ENCODE data around the gene ZMAT3.

The ZMAT3 gene

GRCh38 chr3:178989821-178990220, 81.8 kb downstream of the ZMAT3 start:
- Histone ChIP-seq H3F3A (ENCODE audit: insufficient read depth, low read length) (no peaks in the 10 kb centered on the region), H2AFZ (ENCODE audit: low read length) (no peak overlapping the region), H3K79me2 (ENCODE audit: low read length) (no peaks in the 10 kb centered on the region), H3K4me2 (ENCODE audit: low read depth, low read length) (no peak overlapping the region), H4K20me1 (ENCODE audit: insufficient read depth, low read length) (no peaks in the 10 kb centered on the region), H3K27ac (ENCODE audit: low read length) (no peak overlapping the region), H3K9me2 (replicated peaks; ENCODE audit: insufficient read depth, low read length) (no peaks in the 10 kb centered on the region), H3K27me3 (replicated peaks; ENCODE audit: insufficient read depth, low read length) (no peaks in the 10 kb centered on the region), H3K4me1 (ENCODE audit: low read length) (no peaks in the 10 kb centered on the region), H3K36me3 (replicated peaks; ENCODE audit: insufficient read depth, low read length) (no peaks in the 10 kb centered on the region), H3K9me3 (replicated peaks; ENCODE audit: insufficient read depth, low read length) (no peaks in the 10 kb centered on the region), H3K9ac (ENCODE audit: low read length) (no peak overlapping the region), H3K4me3 (ENCODE audit: low read length) (no peak overlapping the region)
- DNase-seq: no peak
- TF ChIP-seq EZH2phosphoT487 (IDR thresholded peaks at IDR 0.05; ENCODE audit: low read length) (no peak), EZH2 (optimal IDR thresholded peaks at IDR 0.05; ENCODE audit: low read depth, low read length) (no peak)

DNA sequence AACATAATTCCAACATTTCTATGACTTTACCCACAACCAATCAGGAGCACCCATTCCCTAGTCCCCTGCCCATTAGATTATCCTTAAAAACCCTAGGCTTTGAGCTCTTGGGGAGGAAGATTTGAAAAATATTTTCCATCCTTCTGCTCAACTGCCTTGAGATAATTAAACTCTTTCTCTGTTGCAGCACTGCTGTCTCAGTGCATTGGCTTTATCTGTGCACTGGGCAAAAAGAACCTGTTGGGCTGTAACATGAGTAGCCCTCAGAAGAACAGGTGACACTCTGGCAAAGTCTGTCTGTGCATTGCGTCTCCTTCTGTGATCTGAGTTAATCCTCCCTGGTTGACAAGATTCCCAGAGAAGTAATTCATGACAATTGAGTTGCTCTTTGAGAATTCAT, 83.9 kb downstream of the ZMAT3 start:
- Histone ChIP-seq H3K4me3 (ENCODE audit: low read length) (no peak overlapping the region), H3K9ac (ENCODE audit: low read length) (no peak overlapping the region), H4K20me1 (ENCODE audit: insufficient read depth, low read length) (no peaks in the 10 kb centered on the region), H3K9me3 (replicated peaks; ENCODE audit: insufficient read depth, low read length) (no peaks in the 10 kb centered on the region), H3K27ac (ENCODE audit: low read length) (no peak overlapping the region), H3K27me3 (replicated peaks; ENCODE audit: insufficient read depth, low read length) (no peaks in the 10 kb centered on the region), H3K79me2 (ENCODE audit: low read length) (no peaks in the 10 kb centered on the region), H3K4me1 (ENCODE audit: low read length) (no peaks in the 10 kb centered on the region), H3K36me3 (replicated peaks; ENCODE audit: insufficient read depth, low read length) (no peaks in the 10 kb centered on the region), H3F3A (ENCODE audit: insufficient read depth, low read length) (no peaks in the 10 kb centered on the region), H2AFZ (ENCODE audit: low read length) (no peak overlapping the region), H3K4me2 (ENCODE audit: low read depth, low read length) (no peak overlapping the region), H3K9me2 (replicated peaks; ENCODE audit: insufficient read depth, low read length) (no peaks in the 10 kb centered on the region)
- TF ChIP-seq EZH2 (optimal IDR thresholded peaks at IDR 0.05; ENCODE audit: low read depth, low read length) (no peak), EZH2phosphoT487 (IDR thresholded peaks at IDR 0.05; ENCODE audit: low read length) (no peak)
- TF ChIP-seq, protein P1, sequence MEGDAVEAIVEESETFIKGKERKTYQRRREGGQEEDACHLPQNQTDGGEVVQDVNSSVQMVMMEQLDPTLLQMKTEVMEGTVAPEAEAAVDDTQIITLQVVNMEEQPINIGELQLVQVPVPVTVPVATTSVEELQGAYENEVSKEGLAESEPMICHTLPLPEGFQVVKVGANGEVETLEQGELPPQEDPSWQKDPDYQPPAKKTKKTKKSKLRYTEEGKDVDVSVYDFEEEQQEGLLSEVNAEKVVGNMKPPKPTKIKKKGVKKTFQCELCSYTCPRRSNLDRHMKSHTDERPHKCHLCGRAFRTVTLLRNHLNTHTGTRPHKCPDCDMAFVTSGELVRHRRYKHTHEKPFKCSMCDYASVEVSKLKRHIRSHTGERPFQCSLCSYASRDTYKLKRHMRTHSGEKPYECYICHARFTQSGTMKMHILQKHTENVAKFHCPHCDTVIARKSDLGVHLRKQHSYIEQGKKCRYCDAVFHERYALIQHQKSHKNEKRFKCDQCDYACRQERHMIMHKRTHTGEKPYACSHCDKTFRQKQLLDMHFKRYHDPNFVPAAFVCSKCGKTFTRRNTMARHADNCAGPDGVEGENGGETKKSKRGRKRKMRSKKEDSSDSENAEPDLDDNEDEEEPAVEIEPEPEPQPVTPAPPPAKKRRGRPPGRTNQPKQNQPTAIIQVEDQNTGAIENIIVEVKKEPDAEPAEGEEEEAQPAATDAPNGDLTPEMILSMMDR (IDR thresholded peaks at IDR 0.05; ENCODE audit: low read length): no peak
- DNase-seq: no peak

DNA sequence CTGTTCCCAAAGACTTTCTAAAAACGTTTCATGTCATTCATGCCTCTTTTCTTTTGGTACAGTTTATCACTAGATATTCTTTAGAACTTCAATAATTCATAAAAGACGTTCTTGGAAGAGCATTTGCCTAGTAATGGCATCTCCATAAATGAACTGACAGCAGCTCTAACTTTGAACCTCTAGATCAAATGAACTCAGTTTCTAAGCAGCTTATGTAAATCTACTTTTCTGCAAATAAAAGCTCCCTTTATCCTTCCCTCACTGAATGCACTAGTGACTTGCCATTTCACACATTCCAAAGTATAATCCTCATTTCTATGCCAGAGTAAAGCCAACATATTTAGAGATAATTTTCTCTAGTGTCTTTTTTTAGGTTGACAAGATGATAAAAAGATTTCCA, 85.2 kb downstream of the ZMAT3 start:
- H3K27ac ChIP-seq (ENCODE audit: low read length): no peak overlapping the region

DNA sequence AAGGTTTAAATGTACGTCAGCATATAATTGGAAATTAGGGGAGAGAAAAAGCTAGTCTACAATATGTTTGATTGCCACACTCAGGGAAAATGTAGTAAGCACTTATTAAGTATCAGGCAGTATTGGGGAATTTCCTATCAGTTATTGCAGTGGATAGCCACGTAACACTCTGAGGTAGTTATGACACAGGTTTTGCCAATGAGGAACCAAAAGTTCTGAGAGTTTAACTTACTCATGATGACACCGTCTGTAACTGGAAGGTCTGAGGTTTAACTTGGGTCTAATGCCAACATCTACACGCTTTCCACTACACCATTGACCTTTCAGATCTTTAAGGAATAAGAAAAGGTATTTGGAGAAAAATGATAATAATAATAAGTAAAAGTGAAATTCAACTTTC, 89.5 kb downstream of the ZMAT3 start:
- H3K4me1 ChIP-seq (ENCODE audit: low read length): no peaks in the 10 kb centered on the region
- no peaks in the 10 kb centered on the region for H3K9me2 ChIP-seq (replicated peaks; ENCODE audit: insufficient read depth, low read length)
- H3K79me2 ChIP-seq (ENCODE audit: low read length): no peaks in the 10 kb centered on the region
- no peak overlapping the region for H3K4me2 ChIP-seq (ENCODE audit: low read depth, low read length)
- H4K20me1 ChIP-seq (ENCODE audit: insufficient read depth, low read length): no peaks in the 10 kb centered on the region
- H3K9me3 ChIP-seq (replicated peaks; ENCODE audit: insufficient read depth, low read length): no peaks in the 10 kb centered on the region
- H3F3A ChIP-seq (ENCODE audit: insufficient read depth, low read length): no peaks in the 10 kb centered on the region
- H3K4me3 ChIP-seq (ENCODE audit: low read length): no peak overlapping the region
- H3K9ac ChIP-seq (ENCODE audit: low read length): no peak overlapping the region
- no peak for DNase-seq
- H2AFZ ChIP-seq (ENCODE audit: low read length): no peak overlapping the region
- H3K36me3 ChIP-seq (replicated peaks; ENCODE audit: insufficient read depth, low read length): no peaks in the 10 kb centered on the region
- H3K27ac ChIP-seq (ENCODE audit: low read length): no peak overlapping the region
- TF ChIP-seq, protein P1 (IDR thresholded peaks at IDR 0.05; ENCODE audit: low read length): no peak
- TF ChIP-seq EZH2phosphoT487 (IDR thresholded peaks at IDR 0.05; ENCODE audit: low read length) (no peak), EZH2 (optimal IDR thresholded peaks at IDR 0.05; ENCODE audit: low read depth, low read length) (no peak)
- no peaks in the 10 kb centered on the region for H3K27me3 ChIP-seq (replicated peaks; ENCODE audit: insufficient read depth, low read length)

More for the DNA sequence above, 85.2 kb downstream of the ZMAT3 start:
- no peak overlapping the region for H2AFZ ChIP-seq (ENCODE audit: low read length)
- DNase-seq: no peak
- no peak overlapping the region for H3K4me2 ChIP-seq (ENCODE audit: low read depth, low read length)
- no peaks in the 10 kb centered on the region for H3K27me3 ChIP-seq (replicated peaks; ENCODE audit: insufficient read depth, low read length)
- no peaks in the 10 kb centered on the region for H3K4me1 ChIP-seq (ENCODE audit: low read length)
- H3K9ac ChIP-seq (ENCODE audit: low read length): no peak overlapping the region
- H3K4me3 ChIP-seq (ENCODE audit: low read length): no peak overlapping the region
- no peaks in the 10 kb centered on the region for H3K9me3 ChIP-seq (replicated peaks; ENCODE audit: insufficient read depth, low read length)
- H3K9me2 ChIP-seq (replicated peaks; ENCODE audit: insufficient read depth, low read length): no peaks in the 10 kb centered on the region
- H3K79me2 ChIP-seq (ENCODE audit: low read length): no peaks in the 10 kb centered on the region
- H3F3A ChIP-seq (ENCODE audit: insufficient read depth, low read length): no peaks in the 10 kb centered on the region
- TF ChIP-seq EZH2 (optimal IDR thresholded peaks at IDR 0.05; ENCODE audit: low read depth, low read length): no peak
- TF ChIP-seq EZH2phosphoT487 (IDR thresholded peaks at IDR 0.05; ENCODE audit: low read length): no peak
- TF ChIP-seq, protein P1 (IDR thresholded peaks at IDR 0.05; ENCODE audit: low read length): no peak
- no peaks in the 10 kb centered on the region for H4K20me1 ChIP-seq (ENCODE audit: insufficient read depth, low read length)
- H3K36me3 ChIP-seq (replicated peaks; ENCODE audit: insufficient read depth, low read length): no peaks in the 10 kb centered on the region

Data from MM.1S (cell line).